LoVo (cell line): ENCODE data around the gene RNASE13.
A peak's percentile ranks its signal among the peaks of the same experiment; 100 is the strongest.
"Not testable (repeated sequence)": the region's sequence is repeated elsewhere in the genome, so short reads cannot be mapped to it uniquely, and the experiment has no call there.

Source experiments
- DNase-seq: peaks from one replicate; pipeline ENCODE4 v3.0.0-alpha.2; 2016; ENCODE audit warnings: low spot score

The RNASE13 gene

DNA sequence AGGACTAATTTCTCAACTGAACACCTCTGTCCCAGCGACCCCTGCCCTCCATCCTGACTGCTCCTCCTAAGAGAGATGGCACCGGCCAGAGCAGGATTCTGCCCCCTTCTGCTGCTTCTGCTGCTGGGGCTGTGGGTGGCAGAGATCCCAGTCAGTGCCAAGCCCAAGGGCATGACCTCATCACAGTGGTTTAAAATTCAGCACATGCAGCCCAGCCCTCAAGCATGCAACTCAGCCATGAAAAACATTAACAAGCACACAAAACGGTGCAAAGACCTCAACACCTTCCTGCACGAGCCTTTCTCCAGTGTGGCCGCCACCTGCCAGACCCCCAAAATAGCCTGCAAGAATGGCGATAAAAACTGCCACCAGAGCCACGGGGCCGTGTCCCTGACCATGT lies 8.3 kb upstream of the RNASE13 start:
- DNase-seq, result no peak

DNA sequence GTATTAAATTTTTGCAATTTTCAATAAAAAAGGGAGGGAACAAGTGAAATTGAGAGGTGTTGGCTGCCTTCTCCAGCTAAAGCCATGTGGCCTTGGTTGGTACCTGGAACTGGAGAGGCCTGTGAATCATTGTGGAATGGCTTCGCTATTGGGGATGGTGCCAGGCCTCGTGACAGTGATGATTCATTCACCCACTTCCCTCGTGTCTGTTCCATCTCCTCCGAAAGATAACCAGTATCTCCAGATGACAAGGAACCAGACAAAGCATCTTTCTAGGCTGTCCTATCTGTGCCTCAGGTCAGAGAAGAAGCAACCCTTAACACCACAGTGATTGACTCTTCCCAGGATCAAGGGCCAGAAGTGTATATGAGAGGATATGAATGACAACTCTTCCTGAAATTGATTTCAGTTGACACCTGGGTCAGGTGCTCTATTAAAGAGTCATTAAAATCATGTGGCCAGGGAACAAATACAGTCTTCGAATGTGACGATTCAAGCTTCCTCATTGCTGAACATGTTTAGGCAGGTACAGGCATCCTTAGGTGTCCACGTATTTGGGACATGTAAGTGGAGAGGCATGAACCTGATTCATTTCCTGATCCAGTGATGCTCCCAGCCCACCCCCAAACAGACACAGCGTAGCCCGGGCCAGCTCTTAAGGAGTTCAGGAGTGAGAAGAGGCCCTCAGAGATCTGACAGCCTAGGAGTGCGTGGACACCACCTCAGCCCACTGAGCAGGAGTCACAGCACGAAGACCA lies 7.2 kb upstream of the RNASE13 start, which contains the start of gene RNASE7:
Gene RNASE7 (plus strand): TSS at position 687 of the 758 bp plus-strand sequence. CDS start 631 bp downstream, outside the sequence.
- DNase-seq, result no peak

DNA sequence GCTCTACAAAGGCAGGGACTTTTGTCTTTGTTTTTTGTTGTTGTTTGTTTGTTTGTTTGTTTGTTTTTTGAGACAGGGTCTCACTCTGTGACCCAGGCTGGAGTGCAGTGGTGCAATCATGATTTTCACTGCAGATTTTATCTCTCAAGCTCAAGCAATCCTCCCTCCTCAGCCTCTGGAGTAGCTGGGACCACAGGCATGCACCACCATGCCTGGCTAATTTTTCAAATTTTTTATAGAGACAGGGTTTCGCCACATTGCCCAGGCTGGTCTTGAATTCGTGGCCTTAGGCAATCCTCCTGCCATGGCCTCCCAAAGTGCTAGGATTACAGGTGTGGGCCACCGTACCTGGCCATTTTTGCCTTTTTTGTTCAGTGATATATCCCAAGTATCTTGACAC lies 6.3 kb upstream of the RNASE13 start:
- not testable (repeated sequence) for DNase-seq

DNA sequence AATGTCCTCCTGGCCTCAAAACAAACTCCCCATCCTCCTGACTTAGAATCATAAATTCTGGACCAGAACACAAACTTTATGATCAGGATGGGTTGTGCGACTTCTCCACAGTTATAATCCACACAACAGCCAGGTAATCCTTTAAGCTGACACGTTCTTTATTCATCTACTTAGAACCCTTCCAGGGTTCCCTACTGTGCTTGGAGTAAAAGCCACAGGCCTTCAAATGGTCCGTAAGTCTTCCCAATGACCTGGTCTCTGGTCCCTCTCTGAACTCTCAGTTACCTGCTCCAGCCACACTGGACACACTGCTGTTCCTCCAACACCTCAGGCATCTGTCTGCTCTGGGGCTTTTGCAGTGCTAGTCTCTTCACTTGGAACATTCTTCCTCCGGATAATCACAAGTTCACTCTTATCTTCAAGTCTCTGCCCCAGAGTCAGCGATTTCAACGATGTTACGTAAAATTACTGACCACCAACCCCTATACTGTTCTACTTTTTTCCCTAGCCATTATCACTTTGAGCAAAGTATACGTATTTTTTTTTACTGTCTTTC lies 5.8 kb upstream of the RNASE13 start:
- DNase-seq, result no peak

DNA sequence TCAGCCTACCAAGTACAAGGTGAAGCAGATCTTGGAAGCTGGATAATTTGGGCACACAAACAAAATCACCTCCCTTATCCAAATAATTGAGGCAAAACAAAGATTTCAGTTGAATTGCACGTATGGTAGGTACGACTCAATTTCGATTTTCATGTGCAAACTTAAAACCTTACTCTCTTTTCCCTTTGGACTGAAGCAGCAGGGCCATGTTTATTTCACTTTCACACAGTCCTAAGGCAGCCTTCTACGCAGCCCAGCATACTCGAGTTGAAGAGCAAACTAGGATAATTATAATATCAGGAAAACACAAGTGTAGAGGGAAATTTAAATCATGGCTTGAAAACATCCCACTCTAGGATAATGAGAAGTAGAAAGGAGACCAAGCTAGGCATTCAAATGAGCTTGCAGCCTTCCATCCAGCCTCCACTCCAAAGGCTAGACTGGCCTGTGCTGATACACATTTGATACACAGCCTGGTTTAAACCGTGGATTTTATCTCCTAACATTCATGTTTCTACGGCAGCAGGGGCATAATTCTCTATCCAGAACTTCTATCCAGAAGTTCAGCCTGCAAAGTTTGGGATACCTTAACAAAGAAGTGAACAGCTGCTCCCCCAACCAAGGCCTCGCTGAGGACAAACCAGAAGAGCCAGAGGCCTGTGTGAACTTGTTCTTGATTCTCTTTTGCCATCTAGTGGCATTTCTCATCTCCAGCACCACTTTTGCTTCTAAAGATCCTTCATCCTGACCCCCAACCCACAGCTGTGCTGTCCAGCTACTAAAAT lies 5.2 kb upstream of the RNASE13 start:
- peak; percentile 43 for DNase-seq

DNA sequence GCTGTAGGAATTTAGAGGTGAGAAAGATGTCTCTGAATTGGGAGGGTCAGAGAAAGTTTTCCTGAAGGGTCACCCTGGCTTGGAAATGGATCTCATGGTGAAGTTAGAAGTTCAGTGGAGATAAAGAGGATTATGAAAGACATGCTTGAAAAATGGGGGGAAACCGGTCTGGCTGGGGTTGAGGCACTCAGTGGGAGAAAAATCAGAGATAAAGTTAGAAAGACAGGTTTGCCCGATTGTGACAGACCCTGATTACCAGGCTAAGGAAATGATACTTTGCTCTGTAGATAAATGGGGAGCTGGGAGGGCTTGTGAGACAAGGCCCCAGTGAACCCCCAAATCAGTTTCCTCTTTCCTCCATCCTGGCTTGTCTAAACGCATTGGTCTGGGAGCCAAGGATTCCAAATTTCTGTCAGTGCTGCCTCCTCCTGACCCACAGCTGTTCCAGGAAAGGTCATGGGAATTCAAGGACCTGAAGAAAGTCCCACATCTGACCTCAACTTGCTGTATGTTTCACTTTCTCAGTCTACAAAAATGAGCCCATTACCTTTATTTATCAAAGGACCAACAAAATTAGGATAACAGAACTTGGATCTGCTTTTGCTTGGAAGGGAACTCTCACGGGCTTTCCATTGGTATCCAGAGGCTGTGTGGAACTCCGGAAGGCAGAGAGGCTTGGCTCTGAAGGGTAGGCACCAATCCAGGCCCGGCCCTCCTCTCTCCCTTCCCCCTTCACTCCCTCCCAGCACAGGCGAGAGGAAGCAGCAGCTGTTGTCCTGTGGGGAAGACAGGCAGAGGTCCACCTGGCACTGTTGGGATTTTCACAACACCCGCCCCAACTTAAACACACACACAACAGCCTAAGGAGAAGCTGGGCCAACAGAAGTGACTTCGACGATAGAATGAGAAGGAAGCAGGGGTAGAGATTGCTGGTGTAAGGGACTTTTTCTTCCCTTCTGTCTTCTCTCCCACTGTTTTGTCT lies 4.1 kb upstream of the RNASE13 start:
- DNase-seq, result no peak

DNA sequence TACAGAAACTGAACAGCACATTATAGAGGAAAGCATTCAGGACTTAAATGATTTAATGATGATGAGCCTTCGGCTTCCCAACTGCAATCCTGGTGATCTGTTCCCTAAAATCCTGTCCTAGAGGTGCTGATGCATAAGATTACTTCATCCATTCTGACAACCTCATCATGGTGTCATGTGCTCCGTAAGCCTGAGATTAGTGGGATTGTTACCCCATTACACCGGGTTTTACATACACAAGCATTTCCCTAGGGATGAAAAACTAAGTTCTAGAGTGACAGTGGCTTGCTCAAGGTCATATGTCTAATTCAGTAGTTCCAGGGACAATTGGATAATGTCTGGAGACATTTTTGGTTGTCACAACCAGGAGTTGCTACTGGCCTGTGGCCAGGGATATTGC lies 2.5 kb upstream of the RNASE13 start:
- no peak for DNase-seq

DNA sequence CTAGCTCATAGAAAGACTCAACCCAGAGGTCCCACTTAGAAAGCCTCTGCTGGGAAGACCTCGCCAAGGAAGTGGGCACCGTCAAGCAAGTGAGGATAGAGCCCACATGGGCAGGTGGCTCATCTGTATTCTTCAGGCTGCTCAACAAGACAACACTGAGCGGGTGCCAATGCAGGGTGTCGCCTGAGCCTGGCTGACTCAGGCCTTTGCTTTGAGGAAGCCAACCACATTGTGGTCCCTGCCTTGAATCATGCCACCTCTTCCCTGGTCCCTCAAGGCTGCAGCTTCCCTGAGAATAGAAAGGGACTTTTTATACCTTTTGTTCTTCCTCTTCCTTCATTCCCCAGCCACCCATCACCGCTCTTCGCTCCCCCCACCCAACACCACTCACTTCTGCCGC lies 2.1 kb upstream of the RNASE13 start:
- peak; percentile 32 for DNase-seq

DNA sequence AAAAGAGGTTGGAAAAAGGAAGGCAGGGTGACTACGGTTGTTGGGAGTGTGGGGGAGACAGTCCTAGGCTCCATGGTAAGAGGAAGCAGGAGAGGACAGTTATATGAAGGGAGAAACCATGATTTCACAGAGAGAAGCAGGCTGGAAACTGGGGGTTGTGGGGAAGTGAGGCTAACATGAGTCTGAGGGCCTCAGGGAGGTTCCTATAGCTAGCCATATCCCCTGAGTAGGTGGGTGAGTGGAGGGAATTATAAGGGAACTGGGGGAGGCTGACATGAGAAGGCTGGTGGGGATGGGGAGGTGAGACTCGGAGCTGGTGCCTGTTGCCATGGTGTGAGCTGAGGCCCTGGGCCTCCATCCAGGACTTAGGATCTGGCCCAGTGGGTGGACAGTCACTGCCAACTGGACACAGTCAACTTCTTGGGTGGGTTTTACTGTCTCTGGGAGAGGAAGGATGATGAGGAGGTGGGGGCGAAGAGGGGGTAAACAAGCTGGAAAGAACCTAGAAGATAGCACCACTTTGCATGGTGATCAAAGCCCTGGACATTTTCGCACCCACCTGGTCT lies 1.4 kb downstream of the RNASE13 start:
- DNase-seq, result no peak

DNA sequence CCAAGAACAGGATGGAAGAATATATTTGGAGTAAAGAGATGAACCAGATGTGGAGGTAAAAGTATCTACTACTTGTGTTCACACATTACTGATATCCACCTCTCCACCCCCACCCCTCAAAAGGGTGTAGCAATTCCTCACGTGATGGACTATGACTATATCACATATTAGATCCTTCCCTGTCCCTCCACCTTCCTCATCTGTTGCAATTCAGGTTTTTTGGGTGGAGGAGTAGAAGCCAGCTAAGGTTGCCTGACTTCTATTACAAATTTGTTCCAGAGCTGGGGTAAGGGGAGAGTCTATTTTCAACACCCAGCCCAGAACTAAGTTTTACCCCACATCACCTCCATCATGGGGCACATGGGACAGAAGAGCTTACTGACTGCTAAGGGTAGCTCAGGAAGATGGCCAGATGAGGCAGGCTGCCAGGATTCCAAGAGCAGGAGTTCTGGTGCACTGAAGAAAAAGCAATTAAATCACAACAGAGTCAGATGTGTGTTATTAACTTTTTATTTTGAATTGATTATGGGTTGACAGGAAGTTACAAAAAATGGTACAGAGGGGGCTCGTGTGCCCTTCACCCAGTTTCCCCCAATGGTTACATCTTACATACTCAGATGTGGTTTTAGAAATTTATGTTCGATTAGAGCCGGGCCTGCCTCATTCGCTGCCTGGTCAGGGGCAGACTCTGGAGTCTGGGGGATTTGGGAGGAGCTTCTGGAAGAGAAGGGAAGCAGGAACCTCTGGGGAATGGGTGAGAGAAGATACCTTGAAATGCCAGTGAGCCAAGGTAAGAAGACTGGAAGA lies 2.1 kb downstream of the RNASE13 start:
- no peak for DNase-seq

DNA sequence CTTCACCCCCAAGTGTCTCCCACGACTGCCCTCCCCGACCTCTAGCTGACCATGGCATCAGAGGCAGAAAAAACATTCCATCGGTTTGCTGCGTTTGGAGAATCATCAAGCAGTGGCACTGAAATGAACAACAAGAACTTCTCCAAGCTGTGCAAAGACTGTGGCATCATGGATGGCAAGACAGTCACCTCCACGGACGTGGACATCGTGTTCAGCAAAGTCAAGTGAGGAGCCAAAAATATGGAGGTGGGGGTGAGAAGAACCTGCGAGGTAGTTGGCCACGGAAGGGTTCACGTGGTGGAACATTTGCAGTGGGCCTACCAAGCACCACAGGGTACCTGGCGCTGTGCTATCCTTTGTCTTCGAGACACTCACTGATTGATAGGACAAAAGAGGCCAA lies 4.1 kb downstream of the RNASE13 start:
- no peak for DNase-seq

DNA sequence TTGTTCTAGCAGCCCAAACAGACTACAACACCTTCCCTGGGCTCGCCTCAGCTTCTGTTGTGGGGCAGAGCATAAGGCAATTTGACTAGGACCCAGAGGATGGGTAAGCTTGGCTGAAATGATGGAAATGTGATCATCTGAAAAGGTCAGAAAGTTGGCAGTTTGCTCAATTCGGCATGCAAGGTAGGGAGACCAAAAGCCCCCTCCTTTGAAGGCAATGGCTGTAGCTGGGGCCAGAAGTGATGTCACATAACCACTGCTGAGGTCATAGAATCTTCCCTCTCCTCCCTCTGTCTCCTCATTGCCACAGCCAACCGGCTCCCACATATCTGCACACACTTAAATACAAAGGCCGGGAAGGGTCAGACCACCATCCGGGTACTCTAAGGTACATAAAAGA lies 4.7 kb downstream of the RNASE13 start, which contains the start of gene TPPP2:
Gene TPPP2 (plus strand): TSS at position 301 of the 400 bp plus-strand sequence. CDS start 365 bp downstream, outside the sequence.
- no peak for DNase-seq

DNA sequence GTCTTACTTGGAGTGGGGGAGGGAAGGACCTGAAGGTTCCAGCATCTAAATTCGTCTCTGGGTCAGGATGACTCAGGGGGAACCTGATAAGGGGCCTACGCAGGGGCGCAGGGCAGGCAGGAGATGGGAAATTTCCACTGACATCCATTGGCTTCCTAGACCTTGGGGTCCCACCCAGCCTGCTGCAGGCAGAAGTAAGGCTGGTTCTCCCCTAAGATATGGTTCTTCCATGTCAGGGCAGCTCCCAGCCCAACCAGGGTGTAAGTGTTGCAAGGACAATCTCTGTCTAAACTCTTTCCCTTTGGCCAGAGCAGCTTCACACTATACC lies 7.7 kb downstream of the RNASE13 start:
- DNase-seq, result no peak

DNA sequence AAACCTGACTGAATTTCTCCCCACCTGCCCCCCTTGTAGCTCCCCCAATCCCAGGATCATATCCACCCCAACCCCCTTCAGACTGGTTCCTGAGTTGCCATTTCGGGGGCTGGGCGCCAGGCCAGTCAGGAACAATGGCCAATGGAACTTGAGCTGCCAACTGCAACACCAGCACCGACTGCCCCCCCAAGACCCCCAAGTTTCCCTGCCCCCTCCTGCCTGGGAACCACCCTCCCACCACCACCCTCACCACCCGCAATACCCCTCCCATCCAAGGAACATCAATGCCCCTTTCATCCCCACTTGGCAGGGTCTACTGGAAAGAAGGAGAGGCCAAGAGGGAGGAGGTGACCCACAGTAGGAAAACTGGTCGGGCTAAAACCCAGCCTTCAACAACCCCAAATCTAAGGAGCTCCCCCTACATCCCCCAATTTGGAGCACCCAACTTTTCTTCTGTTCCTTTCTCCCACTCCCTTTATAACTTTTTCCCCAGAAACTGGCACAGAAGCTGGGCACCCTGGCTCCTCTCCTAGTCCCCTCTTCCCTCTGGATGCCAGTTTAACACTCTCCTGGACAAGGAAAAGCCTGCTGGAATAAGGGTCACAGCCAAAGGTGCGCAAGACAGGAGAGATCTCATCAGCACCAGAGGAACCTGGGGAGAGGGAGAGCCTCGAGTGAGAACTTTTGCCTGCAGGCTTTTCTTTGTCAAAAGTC lies 8.2 kb downstream of the RNASE13 start:
- DNase-seq, result no peak

DNA sequence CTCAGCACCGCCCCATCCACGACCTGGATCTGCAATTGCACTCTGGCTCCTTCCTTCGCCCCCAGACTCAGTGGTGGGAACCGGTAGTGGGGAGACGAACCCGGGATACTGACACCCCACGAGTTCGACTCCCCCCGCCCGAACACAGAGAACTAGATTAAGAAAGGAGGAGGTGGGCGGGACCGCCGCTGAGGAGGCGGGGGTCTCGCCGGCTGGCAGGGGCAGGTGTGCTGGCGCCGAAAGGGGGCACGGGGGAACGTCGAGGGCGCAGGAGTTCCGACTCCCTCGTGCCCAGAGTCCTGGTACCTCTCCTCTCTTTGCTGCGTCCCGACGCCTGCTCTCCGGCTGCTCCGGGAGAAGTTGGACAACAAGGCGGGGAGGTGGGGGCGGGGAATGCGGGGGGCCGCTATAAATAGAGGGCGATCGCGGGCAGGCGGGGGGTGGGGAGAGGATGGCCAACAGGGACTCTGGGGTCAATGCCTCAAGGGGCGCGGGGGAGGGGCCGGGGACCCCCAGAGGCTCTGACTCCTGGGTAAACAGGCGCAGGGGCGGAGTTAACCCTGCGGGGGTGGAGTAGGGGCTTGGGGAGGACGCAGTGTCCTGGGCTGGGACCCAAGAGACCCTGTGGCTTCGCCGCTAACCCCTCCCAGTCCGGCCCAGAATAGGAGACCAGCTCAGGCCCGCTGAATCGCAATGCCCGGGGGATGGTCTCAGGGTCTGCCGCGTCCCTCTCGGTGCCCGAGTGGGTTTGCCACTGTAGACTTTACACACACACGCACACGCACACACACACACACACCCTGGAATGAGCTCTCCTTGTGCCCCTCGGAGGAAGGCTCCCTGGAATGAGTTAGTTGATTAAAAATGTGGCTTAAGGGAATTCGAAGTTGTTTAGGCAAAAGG lies 9.0 kb downstream of the RNASE13 start:
- no peak for DNase-seq

DNA sequence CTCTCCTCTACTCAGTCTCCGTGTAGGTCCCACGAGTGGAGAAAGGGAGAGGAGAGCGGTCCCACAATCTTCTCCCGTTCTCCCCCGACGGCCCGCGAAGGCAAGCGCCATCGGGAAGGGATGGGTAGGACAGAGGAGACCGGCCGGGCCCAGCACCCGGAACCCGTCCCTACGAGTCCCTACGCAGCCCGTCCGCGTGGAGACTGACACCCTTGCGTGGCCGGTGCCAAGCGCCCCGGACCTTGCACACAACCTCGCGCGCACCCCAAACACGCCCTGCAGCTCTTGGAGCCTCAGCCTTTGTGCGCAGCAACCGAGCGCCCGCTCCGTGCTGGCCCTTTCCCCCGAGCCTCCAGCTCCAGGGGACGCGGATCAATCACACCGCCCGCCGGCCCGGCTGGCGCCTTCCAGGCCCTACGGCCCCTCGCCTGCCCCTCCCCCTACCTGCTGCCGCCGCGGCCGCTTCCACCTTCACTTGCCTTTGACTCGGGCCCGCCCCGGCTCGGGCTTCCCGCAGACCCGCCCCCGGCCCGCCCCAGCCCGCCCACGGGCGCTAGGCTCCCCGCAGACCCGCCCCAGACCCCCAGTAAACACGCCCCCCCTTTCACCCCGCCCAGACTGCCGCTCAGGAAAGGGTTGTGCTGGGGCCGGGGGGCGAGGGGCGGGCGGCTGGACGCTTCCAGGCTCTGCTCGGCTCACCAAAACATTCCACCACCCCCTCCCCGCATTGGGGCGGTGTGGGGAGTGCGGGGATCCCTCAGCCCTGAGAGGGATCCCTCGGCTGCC lies 9.8 kb downstream of the RNASE13 start, which contains the start of gene NDRG2:
Gene NDRG2 (minus strand): TSS at position 477 of the 786 bp plus-strand sequence. CDS start 1,746 bp downstream, outside the sequence.
- DNase-seq, result peak; percentile 72

DNA sequence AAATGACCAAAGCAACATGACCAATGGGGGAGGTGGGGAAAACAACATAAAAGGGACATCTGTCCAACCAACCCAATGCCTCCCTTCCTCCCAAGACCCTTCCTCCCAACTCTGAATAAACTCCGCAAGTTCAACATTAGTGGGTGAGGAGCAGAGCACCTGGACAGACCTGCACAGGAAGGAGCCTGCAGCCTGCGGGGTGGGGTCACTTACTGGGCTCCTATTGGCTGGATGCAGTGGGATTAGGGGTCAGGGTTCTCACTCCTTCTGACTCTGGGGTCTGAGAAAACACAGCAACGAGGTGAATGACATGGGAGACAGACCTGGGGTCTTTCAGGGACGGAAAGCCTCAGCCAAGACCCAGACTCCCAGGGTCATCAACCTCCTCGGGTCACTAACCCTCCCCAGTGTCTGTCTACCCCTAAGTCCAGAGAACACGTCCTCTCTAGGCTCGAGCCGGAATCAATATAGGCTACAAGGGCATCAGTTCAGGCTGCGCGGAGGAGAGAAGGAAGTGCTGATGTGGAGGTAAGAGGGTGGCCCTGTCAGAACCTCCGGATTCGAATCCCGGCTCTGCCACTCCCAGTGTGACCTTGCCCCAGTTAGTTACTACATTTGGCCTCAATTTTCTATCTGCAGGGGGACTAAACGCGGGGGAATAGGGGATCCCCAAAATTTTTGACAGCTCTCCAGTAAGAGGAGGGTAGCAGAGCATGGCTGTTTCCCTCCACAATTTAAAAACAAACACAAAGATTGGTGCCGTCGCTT lies 10.6 kb downstream of the RNASE13 start:
- no peak for DNase-seq
